Activated naive CD4-positive, alpha-beta T cell treated with anti-CD3 and anti-CD28 coated beads, Interleukin-2, amount 10 ng/mL, durations not matched to agents 7 days and 5 days (primary cell): Measurements from ENCODE around the gene RPL7A.

ENCODE experiments used
- CTCF ChIA-PET: fragments of 350-600 bp; sonication (Branson Sonifier 250); formaldehyde crosslinking; loops from one replicate; lab custom pipeline; 2021; ENCODE audit warnings: antibody characterized with exemption; lab: Charles Lee
- DNase-seq: peaks from one replicate; pipeline ENCODE4 v3.0.0-alpha.2; 2020
- H3K27ac Mint-ChIP-seq: one replicate; pipeline ENCODE4 v1.8.0; 2021; ENCODE audit warnings: mild to moderate bottlenecking, moderate library complexity, mixed read lengths
- H3K27me3 Mint-ChIP-seq: one replicate; pipeline ENCODE4 v1.8.0; 2021; ENCODE audit warnings: mild to moderate bottlenecking, mixed read lengths
- H3K36me3 Mint-ChIP-seq: one replicate; pipeline ENCODE4 v1.8.0; 2021; ENCODE audit warnings: mixed read lengths
- H3K4me1 Mint-ChIP-seq: one replicate; pipeline ENCODE4 v1.8.0; 2021; ENCODE audit warnings: mixed read lengths
- H3K4me3 Mint-ChIP-seq: one replicate; pipeline ENCODE4 v1.8.0; 2021; ENCODE audit warnings: mild to moderate bottlenecking, moderate library complexity, mixed read lengths
- H3K9me3 Mint-ChIP-seq: one replicate; pipeline ENCODE4 v1.8.0; 2021; ENCODE audit warnings: mixed read lengths

Gene RPL7A

DNA sequence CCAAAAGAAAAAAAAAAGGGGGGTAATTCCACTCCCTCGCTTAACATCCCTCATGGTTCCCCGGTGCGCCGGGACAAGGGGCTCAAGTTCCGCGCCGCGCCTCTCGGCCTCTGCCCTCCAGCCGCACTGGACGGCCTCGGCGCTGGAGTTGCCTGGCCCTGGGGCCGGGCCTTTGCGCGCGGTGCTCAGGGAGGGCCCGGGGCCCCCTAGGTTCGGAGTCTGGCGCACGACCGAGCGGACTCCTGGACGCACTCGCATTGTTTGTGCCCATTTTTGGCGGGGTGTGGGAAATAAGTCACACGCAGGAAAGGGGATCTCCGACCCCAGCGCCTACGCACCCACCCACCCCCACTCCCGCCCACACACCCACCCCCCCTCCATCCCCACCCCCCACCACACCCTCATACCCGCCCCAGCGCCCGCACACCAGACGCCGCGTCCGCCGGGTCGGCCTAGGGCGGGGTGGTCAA is 468 bp upstream of the RPL7A start:
- no peaks in the 10 kb centered on the region for H3K27me3 Mint-ChIP-seq
- H3K27ac Mint-ChIP-seq = peak overlapping the region; percentile 96
- peaks cover 59% of the 10 kb centered on the region for H3K36me3 Mint-ChIP-seq
- peak overlapping the region; percentile 100 for H3K4me3 Mint-ChIP-seq
- CTCF ChIA-PET = interaction anchor here (1.0 to 1.9 kb wide), 2 partner anchors 7 to 24 kb away, joined by 3 to 6 read pairs; no protein-coding TSS in a partner anchor
- H3K4me1 Mint-ChIP-seq = peaks cover 44% of the 10 kb centered on the region
- peak; percentile 63 for DNase-seq
- no peaks in the 10 kb centered on the region for H3K9me3 Mint-ChIP-seq

DNA sequence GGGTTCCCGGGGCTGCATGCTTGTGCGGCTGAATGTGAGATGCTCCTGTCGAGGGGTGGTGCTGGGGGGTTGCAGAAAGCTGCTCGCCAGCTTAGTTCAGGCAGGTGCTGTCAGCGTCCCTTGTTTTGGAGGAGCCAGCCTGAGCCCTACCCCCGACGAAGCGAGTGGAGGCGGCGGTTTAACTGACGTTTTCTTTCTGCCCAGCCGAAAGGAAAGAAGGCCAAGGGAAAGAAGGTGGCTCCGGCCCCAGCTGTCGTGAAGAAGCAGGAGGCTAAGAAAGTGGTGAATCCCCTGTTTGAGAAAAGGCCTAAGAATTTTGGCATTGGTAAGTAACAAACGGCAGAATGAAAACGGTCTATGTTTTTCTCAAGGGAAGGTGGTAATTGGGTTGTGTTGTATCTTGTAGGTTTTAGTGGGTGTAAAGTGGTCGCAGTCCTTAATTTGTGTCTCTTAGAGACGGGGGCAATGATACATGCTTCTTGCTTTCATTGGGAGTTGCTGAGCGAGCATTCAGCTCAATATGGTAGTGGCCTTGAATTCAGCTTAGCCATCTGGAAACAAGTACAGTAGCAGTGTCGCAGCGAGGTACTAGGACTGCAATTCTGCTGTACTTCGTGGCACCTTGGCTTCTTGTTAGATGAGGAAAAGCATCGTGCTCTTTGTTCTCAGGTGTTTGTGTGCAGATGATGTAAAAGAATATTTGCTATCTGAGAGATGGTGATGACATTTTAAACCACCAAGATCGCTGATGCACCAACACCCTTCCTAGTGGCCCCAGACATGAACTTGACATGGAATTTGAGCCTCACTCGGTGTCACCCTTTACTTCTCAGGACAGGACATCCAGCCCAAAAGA is 928 bp downstream of the RPL7A start:
- Mint-ChIP-seq H3K36me3 (peaks cover 63% of the 10 kb centered on the region), H3K9me3 (no peaks in the 10 kb centered on the region), H3K4me3 (peak overlapping the region; percentile 100), H3K4me1 (peaks cover 44% of the 10 kb centered on the region), H3K27ac (peak overlapping the region; percentile 96), H3K27me3 (no peaks in the 10 kb centered on the region)
- CTCF ChIA-PET = interaction anchor here (1.0 to 2.0 kb wide), 3 partner anchors 9 to 55 kb away, joined by 3 to 6 read pairs (median 6); no protein-coding TSS in a partner anchor
- no peak for DNase-seq

- no peaks in the 10 kb centered on the region for H3K9me3 Mint-ChIP-seq
- H3K27me3 Mint-ChIP-seq = no peaks in the 10 kb centered on the region
- H3K27ac Mint-ChIP-seq = peak overlapping the region; percentile 67
- peaks cover 59% of the 10 kb centered on the region for H3K36me3 Mint-ChIP-seq
- peak overlapping the region; percentile 37 for H3K4me3 Mint-ChIP-seq
- CTCF ChIA-PET = interaction anchor here (0.7 to 2.8 kb wide), 6 partner anchors 8 to 163 kb away, joined by 3 to 13 read pairs (median 6); no protein-coding TSS in a partner anchor
- peaks cover 51% of the 10 kb centered on the region for H3K4me1 Mint-ChIP-seq
- DNase-seq = no peak
Observed at GRCh38 chr9:133349965-133350616, 2.1 kb downstream of the RPL7A start.

GRCh38 chr9:133351526-133351907 is 3.5 kb downstream of the RPL7A start:
- DNase-seq = no peak
- H3K9me3 Mint-ChIP-seq = no peaks in the 10 kb centered on the region
- H3K27me3 Mint-ChIP-seq = no peaks in the 10 kb centered on the region
- peaks cover 56% of the 10 kb centered on the region for H3K36me3 Mint-ChIP-seq
- peaks cover 47% of the 10 kb centered on the region for H3K4me1 Mint-ChIP-seq
- H3K4me3 Mint-ChIP-seq = no peak overlapping the region
- H3K27ac Mint-ChIP-seq = no peak overlapping the region
- CTCF ChIA-PET = interaction anchor here (1.1 to 2.8 kb wide), 6 partner anchors 9 to 165 kb away, joined by 3 to 13 read pairs (median 6); no protein-coding TSS in a partner anchor

- CTCF ChIA-PET = interaction anchor here (1.1 to 2.8 kb wide), 6 partner anchors 10 to 166 kb away, joined by 3 to 13 read pairs (median 6); no protein-coding TSS in a partner anchor
- H3K4me3 Mint-ChIP-seq = no peak overlapping the region
- H3K4me1 Mint-ChIP-seq = peaks cover 43% of the 10 kb centered on the region
- DNase-seq = peak; percentile 64
- no peaks in the 10 kb centered on the region for H3K27me3 Mint-ChIP-seq
- H3K27ac Mint-ChIP-seq = no peak overlapping the region
- peaks cover 52% of the 10 kb centered on the region for H3K36me3 Mint-ChIP-seq
- H3K9me3 Mint-ChIP-seq = no peaks in the 10 kb centered on the region
Observed at GRCh38 chr9:133351908-133352634, 4.1 kb downstream of the RPL7A start.

DNA sequence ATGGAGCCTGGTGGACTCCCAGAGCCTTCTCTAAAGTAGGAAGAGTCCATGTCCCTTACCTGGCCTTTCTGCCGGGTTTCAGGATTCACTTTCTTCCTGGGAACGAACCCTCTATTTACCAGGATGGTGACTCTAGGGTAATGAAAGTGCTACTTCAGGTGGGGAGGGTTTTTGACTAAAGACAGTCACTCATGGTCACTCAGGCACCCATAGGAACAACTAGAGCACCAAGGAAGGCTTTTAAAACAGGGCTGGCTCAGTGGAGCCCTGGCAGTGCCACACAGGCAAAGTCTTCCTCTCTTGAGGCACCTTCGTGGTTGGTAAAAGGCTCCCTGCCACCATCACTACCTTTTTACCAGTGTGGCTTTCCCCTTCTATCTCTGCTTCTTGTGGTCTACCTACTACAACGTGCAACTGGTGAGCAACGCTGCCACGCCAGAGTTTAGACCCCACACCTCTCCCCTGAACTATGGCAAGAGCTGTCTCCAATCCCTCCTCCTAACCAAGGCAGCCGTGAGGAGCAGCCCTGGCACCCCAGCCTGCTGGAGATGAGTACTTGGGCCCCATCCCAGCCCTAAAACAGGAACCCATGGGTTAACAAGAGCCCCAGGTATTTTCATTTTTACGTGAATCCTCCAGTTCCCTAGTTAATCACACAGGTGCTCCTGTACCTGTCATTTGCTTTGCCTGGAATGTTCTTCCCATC is 4.8 kb downstream of the RPL7A start:
- no peak overlapping the region for H3K27ac Mint-ChIP-seq
- CTCF ChIA-PET = interaction anchor here (1.1 to 2.8 kb wide), 3 partner anchors 13 to 166 kb away, joined by 3 to 13 read pairs (median 6); no protein-coding TSS in a partner anchor
- DNase-seq = no peak
- H3K4me3 Mint-ChIP-seq = no peak overlapping the region
- H3K4me1 Mint-ChIP-seq = peaks cover 48% of the 10 kb centered on the region
- peaks cover 53% of the 10 kb centered on the region for H3K36me3 Mint-ChIP-seq
- no peaks in the 10 kb centered on the region for H3K27me3 Mint-ChIP-seq
- no peaks in the 10 kb centered on the region for H3K9me3 Mint-ChIP-seq

DNA sequence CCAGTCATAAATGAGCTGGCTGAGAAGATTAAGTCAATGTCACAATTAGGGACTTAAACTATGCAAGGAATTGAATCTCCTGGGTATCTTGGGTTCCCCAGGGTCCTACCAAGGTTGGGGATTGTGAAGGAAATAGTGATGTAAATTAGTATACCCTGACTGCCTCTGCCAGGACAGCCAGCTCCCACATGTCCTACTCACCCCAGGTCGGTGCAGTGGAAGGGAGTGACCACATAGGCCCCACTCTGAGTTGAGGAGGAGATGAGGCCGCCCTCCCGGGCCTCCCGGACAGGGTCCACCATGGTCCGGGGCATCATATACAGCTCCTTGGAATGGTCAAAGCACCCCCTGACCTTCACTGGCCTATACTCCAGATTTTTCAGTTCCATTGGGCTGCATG is 5.5 kb downstream of the RPL7A start:
- Mint-ChIP-seq H3K4me1 (peaks cover 50% of the 10 kb centered on the region), H3K4me3 (no peak overlapping the region), H3K9me3 (no peaks in the 10 kb centered on the region), H3K27ac (peak overlapping the region; percentile 12), H3K36me3 (peaks cover 54% of the 10 kb centered on the region), H3K27me3 (no peaks in the 10 kb centered on the region)
- CTCF ChIA-PET = interaction anchor here (0.7 kb wide), 1 partner anchor 18 kb away, joined by 5 read pairs; no protein-coding TSS in a partner anchor
- DNase-seq = no peak

DNA sequence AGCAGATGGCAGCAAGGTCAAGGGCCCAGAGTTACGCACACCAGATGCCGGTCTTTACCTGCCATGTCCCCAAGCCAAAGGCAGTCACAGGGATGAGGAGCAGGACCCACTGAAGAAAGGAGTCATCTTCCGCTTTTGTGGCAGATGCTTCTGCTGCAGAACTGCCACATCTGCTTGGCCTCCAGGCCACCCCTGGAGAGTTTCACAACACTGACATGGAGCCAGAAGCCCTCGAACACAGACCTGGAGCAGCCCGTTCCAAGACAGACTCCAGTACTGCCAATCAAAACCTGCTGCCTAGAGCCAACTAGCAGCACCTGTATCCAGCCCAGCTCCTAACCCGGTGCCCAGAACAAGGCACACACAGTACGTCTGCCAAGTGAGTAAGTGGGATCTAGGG is 6.7 kb downstream of the RPL7A start:
- H3K9me3 Mint-ChIP-seq = no peaks in the 10 kb centered on the region
- peak overlapping the region; percentile 90 for H3K27ac Mint-ChIP-seq
- H3K36me3 Mint-ChIP-seq = peaks cover 48% of the 10 kb centered on the region
- peaks cover 41% of the 10 kb centered on the region for H3K4me1 Mint-ChIP-seq
- DNase-seq = no peak
- CTCF ChIA-PET = interaction anchor here (1.1 to 3.3 kb wide), 3 partner anchors 12 to 154 kb away, joined by 3 to 32 read pairs (median 5); no protein-coding TSS in a partner anchor
- H3K4me3 Mint-ChIP-seq = peak overlapping the region; percentile 85
- no peaks in the 10 kb centered on the region for H3K27me3 Mint-ChIP-seq

- DNase-seq = no peak
- H3K9me3 Mint-ChIP-seq = no peaks in the 10 kb centered on the region
- peak overlapping the region; percentile 90 for H3K27ac Mint-ChIP-seq
- H3K36me3 Mint-ChIP-seq = peaks cover 44% of the 10 kb centered on the region
- no peaks in the 10 kb centered on the region for H3K27me3 Mint-ChIP-seq
- CTCF ChIA-PET = interaction anchor here (1.0 to 3.3 kb wide), 6 partner anchors 13 to 170 kb away, joined by 3 to 32 read pairs (median 4); no protein-coding TSS in a partner anchor
- H3K4me3 Mint-ChIP-seq = peak overlapping the region; percentile 85
- H3K4me1 Mint-ChIP-seq = peaks cover 36% of the 10 kb centered on the region
Observed at GRCh38 chr9:133355881-133356357, 7.9 kb downstream of the RPL7A start.

DNA sequence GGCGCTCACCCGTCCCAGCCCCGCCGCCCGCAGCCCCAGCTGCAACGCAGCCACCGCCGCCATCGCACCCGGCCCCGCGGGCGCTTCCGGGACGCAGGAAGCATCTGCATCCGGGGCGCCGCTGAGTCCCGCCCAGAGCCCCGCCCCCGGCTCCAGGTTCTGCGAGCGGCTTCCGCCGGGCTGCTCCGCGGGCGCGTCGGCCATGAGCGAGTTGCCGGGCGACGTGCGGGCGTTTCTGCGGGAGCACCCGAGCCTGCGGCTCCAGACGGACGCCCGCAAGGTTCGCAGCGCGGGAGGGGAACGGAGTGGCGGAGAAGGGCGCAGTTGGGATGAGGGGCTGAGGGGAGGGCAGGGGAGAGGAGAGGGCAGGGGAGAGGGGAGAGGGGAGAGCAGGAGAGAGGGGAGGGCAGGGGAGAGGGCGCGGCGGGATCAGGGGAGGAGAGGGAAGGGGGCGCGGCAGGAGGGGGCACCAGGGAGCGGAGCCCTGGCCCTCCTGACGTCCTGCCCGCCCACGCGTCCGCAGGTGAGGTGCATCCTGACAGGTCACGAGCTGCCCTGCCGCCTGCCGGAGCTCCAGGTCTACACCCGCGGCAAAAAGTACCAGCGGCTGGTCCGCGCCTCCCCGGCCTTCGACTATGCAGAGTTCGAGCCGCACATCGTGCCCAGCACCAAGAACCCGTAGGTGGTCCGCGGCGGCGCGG is 8.5 kb downstream of the RPL7A start, which contains the start of the genes SURF1 and SURF2:
Gene SURF1, minus strand, starts transcription at position 97 of the 701 bp plus-strand sequence. Its CDS starts 34 bp downstream, at position 63.
Gene SURF2, plus strand, starts transcription at position 160 of the 701 bp plus-strand sequence. Its CDS starts 43 bp downstream, at position 203.
- H3K36me3 Mint-ChIP-seq = peaks cover 44% of the 10 kb centered on the region
- peaks cover 36% of the 10 kb centered on the region for H3K4me1 Mint-ChIP-seq
- CTCF ChIA-PET = interaction anchor here (1.0 to 3.3 kb wide), 5 partner anchors 10 to 23 kb away, joined by 4 to 32 read pairs (median 5); no protein-coding TSS in a partner anchor
- peak; percentile 95 for DNase-seq
- peak within 1 kb of the TSS; percentile 85 for H3K4me3 Mint-ChIP-seq
- H3K27me3 Mint-ChIP-seq = no peaks in the 10 kb centered on the region
- H3K27ac Mint-ChIP-seq = peak within 1 kb of the TSS; percentile 90
- no peaks in the 10 kb centered on the region for H3K9me3 Mint-ChIP-seq

DNA sequence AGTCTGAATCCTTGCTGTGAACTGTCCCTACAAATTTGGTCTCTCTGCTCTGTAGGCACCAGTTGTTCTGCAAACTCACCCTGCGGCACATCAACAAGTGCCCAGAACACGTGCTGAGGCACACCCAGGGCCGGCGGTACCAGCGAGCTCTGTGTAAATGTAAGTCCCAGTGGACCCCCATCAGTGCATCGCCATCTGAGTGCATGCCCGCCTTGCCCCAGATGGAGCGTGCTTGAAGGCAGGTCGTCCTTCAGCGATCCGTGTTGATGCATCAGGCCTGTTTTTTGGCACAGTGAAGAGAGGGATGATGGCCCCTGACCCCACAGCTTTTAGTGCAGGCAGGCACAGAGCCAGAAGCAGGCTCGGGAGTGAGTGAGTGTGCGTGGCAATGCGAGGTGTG is 9.6 kb downstream of the RPL7A start:
- Mint-ChIP-seq H3K36me3 (peaks cover 42% of the 10 kb centered on the region), H3K4me1 (peaks cover 31% of the 10 kb centered on the region), H3K4me3 (peak overlapping the region; percentile 85), H3K27me3 (no peaks in the 10 kb centered on the region), H3K27ac (peak overlapping the region; percentile 60), H3K9me3 (no peaks in the 10 kb centered on the region)
- CTCF ChIA-PET = interaction anchor here (1.0 to 3.3 kb wide), 4 partner anchors 9 to 21 kb away, joined by 5 to 32 read pairs (median 6); no protein-coding TSS in a partner anchor
- no peak for DNase-seq
